GM12872 (cell line): ENCODE data around the gene GNG12.

Experiments used
- CTCF ChIP-seq: IDR thresholded peaks from 3 replicates; pipeline ENCODE4 v1.5.1; 2011; ENCODE audit warnings: low read depth, mild to moderate bottlenecking, low read length, moderate library complexity; ENCODE audit not compliant: insufficient read depth

Gene GNG12

GRCh38 chr1:67821263-67821662, 12.0 kb downstream of the GNG12 start:
- no peak for TF ChIP-seq CTCF

DNA sequence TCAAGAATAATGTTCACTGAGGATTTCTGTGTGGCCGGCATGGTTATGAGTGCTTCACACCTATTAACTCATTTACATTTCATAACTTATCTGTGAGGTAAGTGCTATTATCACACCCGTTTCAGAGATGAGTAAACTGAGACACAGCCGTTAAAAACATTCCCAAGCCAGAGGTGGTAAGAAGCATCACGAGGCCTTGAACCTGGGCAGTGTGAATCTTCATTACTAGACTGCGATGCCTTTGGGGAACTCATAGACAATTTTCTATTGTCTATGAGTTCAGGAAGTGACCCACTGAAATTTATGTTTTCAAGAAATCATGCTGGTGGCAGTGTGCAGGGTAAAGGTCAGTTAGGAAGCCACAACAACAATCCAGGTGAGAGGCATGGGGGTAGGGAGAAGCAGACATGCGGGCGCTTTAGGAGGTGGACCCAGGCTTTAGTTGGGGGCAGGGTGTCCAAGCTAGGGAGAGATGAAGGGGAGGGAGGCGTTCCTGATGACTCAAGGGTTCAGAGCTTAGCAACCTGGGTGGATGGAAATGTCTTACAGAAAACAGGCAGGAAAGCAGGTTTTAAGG, 14.5 kb downstream of the GNG12 start:
- TF ChIP-seq CTCF: no peak

DNA sequence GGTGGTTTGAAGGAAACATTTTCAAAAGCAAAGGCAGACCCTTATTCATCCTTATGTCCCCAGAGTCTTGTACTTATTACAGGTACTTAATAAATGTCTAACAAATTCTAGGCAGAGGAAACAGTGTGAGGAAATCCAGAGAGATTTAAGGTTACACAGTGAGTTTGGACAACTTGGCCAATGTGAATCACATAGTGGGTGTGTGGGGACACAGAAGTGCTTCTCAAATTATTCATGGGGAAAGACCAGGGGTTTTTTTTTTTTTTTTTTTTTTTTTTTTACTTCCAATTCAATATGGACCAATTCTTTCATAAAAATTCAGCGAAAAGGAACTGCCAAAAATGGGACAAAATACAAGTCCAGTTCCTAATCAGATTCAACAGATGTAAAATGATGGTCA, 15.1 kb downstream of the GNG12 start:
- no peak for TF ChIP-seq CTCF

DNA sequence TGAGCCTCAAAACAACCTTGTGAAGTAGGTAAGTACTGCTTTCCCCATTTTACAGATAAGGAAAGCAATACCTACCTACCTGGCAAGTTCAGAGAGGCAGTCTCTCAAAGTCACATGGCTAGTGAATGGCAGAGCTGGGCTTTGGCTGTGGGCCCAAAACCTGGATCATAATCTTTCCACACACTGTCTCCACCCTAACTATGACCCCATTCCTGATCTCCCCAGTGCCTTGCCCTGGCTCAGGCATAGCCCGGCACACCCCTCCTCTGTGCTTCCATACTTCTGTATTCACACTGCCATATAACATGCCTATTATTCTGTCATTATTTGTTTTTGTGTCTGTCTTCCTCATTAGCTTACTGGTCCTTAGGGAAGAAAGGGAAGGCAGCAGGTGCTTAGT, 15.9 kb downstream of the GNG12 start:
- no peak for TF ChIP-seq CTCF

- no peak for TF ChIP-seq CTCF
These were observed 16.8 kb downstream of the GNG12 start for GRCh38 chr1:67816506-67816905.

DNA sequence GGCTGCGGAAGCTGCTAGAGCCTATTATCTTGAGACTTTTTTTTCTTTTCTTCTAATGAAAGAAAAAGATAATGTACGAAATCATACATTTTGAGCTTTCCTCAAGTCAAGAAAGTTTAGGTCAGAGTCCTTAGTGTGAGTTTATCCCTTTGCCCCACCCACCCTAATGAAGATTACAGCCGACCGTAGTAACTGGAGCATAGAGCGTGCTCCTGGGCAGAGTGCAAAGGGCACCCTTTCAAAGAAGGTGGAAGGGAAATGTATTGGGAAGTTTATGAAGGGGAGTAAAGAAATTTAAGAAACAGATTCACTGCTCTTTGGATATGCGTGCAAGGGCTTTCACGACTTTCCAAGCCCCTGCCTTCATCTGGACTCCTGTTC, 17.2 kb downstream of the GNG12 start:
- no peak for TF ChIP-seq CTCF

- no peak for TF ChIP-seq CTCF
These were observed 17.8 kb downstream of the GNG12 start for GRCh38 chr1:67815303-67816094.
